HUES6 (cell line): ENCODE measurements around the gene SYMPK.

Experiments used
- H3K27ac ChIP-seq: 2 replicates; pipeline ENCODE4 v1.7.0; 2013; ENCODE audit warnings: low read depth, mild to moderate bottlenecking, low read length, inconsistent platforms
- H3K27me3 ChIP-seq: 2 replicates; pipeline ENCODE4 v1.6.1; 2013; ENCODE audit warnings: low read length; ENCODE audit not compliant: control insufficient read depth, insufficient read depth
- H3K36me3 ChIP-seq: 2 replicates; pipeline ENCODE4 v1.6.1; 2013; ENCODE audit warnings: low read length; ENCODE audit not compliant: control insufficient read depth, insufficient read depth
- H3K4me1 ChIP-seq: 2 replicates; pipeline ENCODE4 v1.6.1; 2013; ENCODE audit warnings: low read length; ENCODE audit not compliant: control insufficient read depth, insufficient read depth
- H3K4me3 ChIP-seq: 2 replicates; pipeline ENCODE4 v1.5.1; 2013; ENCODE audit warnings: low read depth, low read length
- H3K9ac ChIP-seq: one replicate; pipeline ENCODE4 v1.6.1; 2013; ENCODE audit warnings: mild to moderate bottlenecking, low read length
- H3K9me3 ChIP-seq: 2 replicates; pipeline ENCODE4 v1.6.1; 2013; ENCODE audit warnings: low read depth, low read length; ENCODE audit not compliant: control insufficient read depth, insufficient read depth

The SYMPK gene

DNA sequence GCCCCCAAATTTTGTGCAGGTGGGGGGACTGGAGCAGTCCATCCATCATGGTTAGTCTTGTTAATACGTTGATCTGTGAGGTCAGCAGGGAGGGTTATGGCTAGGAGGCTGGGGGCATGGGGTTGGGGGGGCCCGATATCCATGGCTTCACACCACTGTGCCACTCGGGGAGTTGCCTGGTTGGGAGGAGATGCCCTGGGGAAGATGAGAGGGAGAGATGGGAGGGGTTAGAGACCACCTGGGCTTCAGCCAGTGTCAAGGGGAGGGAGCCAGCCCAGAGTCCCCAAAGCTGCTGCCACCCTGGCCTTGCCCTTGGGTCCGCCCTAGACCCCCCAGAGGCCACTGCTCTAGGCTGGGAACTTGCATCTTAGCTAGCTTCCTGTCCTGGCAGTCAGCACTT lies 78.9 kb downstream of the SYMPK start:
- Histone ChIP-seq H3K9ac (no peak overlapping the region), H3K9me3 (no peaks in the 10 kb centered on the region), H3K27ac (no peak overlapping the region), H3K4me3 (no peak overlapping the region), H3K4me1 (peaks cover 31% of the 10 kb centered on the region), H3K36me3 (peaks cover 42% of the 10 kb centered on the region), H3K27me3 (peaks cover 14% of the 10 kb centered on the region)

DNA sequence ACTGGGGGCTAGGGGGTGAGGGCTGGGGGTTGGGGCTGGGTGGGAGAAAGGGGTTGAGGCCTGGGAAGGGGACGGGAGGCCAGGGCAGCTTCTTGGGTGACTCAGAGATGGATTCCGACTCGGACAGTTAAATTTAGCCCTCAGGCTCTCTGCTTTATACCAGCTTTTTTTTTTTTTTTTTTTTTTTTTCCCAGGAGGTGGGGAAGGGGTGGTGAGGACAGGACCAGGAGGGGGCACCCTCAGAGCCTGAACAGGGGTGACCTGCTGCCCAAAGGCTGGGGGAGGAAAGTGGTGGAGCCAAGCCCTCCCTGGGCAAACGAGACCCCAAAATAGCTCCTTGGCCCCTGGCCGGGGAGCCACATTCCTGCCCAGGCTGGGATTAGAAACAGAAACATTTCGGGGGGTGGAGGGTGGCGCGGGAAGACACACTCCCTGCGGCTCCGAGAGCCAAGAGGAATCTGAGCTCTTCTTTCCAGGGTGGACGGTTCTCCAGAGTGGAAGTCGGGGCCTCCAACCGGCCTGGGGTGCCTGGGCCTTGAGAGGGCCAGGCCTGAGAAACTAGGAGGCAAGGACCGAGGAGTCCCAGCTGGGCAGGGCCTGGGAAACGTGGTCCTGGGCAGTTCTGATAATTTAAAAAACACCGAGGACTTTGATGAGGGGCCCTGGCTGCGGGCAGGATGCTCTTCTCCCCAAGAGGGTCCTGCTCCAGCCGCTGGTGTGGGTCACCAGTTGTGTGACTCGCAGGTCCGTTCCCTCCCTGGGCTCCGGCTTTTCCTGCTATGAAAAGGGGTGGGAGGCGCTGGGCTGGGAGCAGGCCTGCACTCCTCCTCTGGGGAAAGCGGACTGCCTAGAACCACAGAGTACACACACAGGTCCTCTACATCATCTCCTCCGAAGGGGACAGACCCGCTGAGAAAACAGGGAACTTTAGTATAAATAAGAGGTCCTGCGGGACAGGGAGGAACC lies 79.8 kb downstream of the SYMPK start:
- no peak overlapping the region; the same call in 1 of the 2 replicates for H3K4me3 ChIP-seq
- peaks cover 14% of the 10 kb centered on the region for H3K27me3 ChIP-seq
- no peaks in the 10 kb centered on the region for H3K9me3 ChIP-seq
- H3K9ac ChIP-seq, result peak overlapping the region; percentile 29
- H3K27ac ChIP-seq, result no peak overlapping the region; the same call in 1 of the 2 replicates
- H3K36me3 ChIP-seq, result peaks cover 33% of the 10 kb centered on the region
- H3K4me1 ChIP-seq, result peaks cover 31% of the 10 kb centered on the region

DNA sequence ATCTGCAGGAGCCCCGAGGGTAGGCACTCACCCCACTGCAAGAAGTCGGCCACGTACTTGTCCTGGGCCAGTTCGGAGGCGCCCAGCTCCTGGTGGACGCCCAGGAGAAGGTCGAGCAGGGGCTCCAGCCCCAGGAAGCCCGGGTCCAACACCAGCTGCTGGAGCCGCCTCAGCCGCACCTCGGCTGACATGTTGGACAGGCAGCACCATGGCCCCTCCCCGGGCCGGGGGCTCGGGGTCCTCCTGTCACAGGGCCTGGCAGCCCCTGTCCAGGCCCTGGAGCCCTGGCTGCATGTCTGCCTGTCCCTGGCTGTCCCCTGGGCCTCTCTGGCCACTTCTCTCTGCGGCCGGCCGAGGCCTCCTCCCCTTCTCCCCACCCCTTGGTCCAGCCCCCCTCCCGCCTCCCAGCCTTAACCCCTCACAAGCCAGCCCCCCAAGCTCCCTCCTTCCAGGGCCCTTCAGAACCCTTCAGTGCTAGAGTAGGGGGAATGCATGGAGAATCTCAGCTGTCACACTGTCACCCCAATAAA lies 80.7 kb downstream of the SYMPK start, which contains the start of gene DMPK:
Gene DMPK, minus strand, starts transcription at position 329 of the 530 bp plus-strand sequence. Its CDS starts 138 bp downstream, at position 191.
- Histone ChIP-seq H3K27me3 (peaks cover 14% of the 10 kb centered on the region), H3K9me3 (no peaks in the 10 kb centered on the region), H3K27ac (no peak within 1 kb of the TSS; the same call in 1 of the 2 replicates), H3K9ac (peak within 1 kb of the TSS; percentile 29), H3K4me3 (no peak within 1 kb of the TSS; the same call in 1 of the 2 replicates), H3K4me1 (peaks cover 31% of the 10 kb centered on the region), H3K36me3 (peaks cover 36% of the 10 kb centered on the region)

DNA sequence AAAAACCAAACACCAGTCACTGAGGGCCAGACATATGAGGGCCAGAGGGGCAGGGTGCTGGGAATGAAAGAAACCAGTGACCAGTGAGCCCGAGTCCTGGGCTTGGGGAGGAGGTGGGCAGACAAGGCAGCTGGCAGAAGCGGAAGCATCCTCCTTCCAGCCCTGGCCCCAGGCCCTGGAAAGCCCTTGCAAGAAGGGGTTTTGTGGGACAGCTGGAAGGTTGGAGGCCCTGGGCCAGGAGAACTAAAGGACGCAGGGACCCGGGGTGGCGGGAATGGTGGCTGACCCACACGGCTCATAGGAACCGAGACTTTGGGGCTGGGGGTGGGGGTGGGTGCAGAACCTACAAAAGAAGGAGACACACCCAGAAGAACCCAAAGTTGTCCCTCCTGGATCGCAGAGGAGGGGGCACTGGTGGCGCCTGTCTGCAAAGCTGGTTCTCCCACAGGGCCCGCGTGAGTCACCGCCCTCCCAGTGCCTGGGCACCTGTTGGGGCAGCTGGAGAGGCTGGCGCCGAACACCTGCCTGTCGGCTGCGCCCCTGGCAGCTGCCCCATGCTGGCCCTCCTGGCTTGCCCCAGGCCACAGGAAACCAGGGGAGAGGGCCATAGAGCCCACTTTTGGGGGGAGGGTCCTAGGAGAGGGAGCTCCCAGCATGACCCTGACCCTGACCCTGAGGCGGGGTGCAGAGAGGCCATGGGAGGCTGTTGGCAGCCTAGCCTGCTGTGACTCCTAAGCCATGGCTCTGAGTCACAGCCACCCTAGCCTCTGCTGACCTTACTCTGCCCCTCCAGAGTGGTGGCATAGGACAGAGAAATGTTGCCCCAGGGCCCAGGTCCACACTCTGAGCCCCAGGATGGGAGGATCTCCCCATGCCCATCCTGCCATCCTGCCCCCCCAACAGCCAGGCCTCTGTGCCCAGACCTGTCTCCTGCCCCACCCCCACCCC lies 81.5 kb downstream of the SYMPK start:
- no peak overlapping the region for H3K27ac ChIP-seq
- no peak overlapping the region for H3K4me3 ChIP-seq
- H3K9me3 ChIP-seq, result no peaks in the 10 kb centered on the region
- peaks cover 31% of the 10 kb centered on the region for H3K4me1 ChIP-seq
- H3K27me3 ChIP-seq, result peaks cover 14% of the 10 kb centered on the region
- H3K36me3 ChIP-seq, result peaks cover 36% of the 10 kb centered on the region
- no peak overlapping the region for H3K9ac ChIP-seq

DNA sequence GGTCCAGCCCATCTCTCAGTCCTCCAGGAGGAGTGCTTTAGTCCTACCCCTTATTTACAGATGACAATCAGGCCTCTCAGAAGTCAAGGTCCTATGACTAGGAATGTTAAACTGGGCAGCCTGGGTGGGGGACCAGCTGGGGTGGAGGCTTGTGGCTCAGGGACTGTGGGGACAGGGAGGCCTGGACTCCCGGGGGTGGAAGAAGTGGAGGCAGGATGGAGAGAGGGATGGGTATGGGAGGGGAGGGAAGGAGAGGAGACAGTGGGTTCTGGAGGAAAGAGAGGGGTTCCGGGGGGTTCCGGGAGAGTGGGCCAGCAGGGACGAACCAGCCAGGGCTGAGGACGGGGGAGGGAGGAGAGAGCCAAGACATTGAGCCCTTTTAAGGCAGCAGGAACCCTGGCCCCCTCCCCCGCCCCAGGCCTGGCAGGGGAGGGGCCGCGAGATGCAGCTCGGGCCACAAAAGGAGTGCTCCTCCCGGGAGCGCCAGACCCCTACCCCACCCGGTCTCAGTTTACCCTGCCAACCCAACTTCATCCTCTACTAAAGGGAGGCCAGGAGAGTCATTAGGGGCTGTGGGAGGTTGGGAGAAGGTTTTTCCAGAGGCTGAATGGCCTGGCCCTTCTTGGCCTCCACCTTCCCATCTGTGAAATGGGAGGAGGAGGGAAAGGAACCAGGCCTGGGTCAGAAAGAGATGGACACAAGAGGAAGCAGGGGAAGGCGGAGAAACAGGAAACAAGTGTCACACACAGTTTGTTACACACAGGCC lies 82.3 kb downstream of the SYMPK start:
- no peaks in the 10 kb centered on the region for H3K9me3 ChIP-seq
- no peak overlapping the region for H3K27ac ChIP-seq
- peaks cover 14% of the 10 kb centered on the region for H3K27me3 ChIP-seq
- H3K9ac ChIP-seq, result no peak overlapping the region
- peaks cover 28% of the 10 kb centered on the region for H3K36me3 ChIP-seq
- peaks cover 31% of the 10 kb centered on the region for H3K4me1 ChIP-seq
- no peak overlapping the region for H3K4me3 ChIP-seq

DNA sequence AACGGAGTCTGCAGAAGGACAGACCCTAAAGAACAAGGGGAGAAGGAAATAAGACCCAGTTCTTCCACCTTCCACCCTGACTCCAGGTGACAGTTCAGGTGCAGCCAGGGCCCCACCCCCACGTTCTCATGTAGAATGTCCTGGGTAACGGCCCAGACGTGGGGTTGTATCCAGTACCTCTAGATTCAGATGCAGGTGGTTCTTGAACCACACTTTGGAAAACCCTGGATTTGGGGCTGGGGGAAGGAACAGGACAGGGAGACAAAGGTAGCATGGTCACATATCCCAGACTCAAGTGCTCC lies 82.8 kb downstream of the SYMPK start:
- Histone ChIP-seq H3K27ac (no peak overlapping the region), H3K27me3 (peaks cover 14% of the 10 kb centered on the region), H3K9me3 (no peaks in the 10 kb centered on the region), H3K36me3 (peaks cover 23% of the 10 kb centered on the region), H3K9ac (no peak overlapping the region), H3K4me1 (peaks cover 31% of the 10 kb centered on the region), H3K4me3 (peak overlapping the region; percentile 50)

DNA sequence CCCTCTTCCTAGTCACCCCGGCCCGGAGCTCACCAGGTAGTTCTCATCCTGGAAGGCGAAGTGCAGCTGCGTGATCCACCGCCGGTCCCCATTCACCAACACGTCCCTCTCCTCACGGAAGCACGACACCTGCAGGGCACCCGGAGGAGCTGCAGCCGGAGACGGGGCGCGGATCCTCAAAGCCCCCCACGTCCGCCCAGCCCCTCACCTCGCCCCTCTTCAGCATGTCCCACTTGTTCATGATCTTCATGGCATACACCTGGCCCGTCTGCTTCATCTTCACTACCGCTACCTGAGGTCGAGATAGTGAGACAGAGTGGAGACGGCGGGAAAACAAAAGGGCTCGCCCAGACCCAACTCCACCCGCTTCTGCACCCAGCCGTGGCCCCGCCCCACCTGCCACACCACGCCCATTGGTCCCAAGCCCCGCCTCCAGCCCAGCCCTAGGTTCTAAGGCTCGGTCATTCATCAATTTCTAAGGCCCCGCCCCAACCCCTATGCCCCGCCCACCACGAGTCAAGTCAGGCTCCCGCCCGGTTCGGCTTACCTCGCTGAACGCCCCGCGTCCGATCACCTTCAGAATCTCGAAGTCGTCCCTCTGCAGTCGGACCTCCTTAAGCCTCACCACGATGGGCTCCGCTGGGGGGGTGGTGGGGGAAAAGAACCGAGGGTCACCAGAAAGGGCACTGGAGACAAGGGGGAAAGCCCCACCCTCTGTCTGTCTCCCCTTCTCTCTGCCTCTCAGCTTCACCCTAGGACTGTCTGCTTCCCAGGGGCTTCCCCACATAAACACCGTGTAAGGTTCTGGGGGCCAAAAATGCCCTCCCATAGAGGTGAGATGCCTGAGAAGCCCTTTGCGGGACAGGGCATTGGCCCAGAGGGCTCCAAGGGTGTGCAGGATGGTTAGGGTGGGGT lies 83.5 kb downstream of the SYMPK start:
- H3K36me3 ChIP-seq, result peaks cover 17% of the 10 kb centered on the region
- peak overlapping the region; percentile 50 for H3K9ac ChIP-seq
- peaks cover 31% of the 10 kb centered on the region for H3K4me1 ChIP-seq
- peaks cover 14% of the 10 kb centered on the region for H3K27me3 ChIP-seq
- no peaks in the 10 kb centered on the region for H3K9me3 ChIP-seq
- peak overlapping the region; percentile 65 for H3K4me3 ChIP-seq
- no peak overlapping the region for H3K27ac ChIP-seq

DNA sequence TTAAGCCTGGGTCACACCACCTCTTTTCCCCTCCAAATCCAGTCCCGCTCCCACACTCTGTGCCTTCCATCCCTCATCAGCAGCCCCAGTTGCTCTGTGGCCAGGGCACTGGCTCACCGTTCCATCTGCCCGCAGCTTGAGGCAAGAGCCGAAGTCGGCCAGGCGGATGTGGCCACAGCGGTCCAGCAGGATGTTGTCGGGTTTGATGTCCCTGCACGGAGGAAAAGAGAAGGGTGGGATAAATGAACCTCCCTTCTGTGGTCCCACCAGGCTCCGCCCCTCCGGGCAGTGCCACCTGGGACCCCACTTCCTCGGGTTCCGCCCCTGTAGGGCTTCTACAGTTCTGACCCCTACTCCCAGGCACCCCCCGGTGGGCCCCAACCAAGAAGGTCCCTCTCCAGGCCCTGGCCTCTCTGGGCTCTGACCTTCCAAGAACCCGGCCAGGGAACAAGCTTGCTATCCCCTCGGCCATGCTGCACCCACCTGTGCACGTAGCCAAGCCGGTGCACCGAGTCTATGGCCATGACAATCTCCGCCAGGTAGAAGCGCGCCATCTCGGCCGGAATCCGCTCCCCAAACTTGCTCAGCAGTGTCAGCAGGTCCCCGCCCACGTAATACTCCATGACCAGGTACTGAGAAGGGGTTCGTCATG lies 84.8 kb downstream of the SYMPK start:
- H3K27me3 ChIP-seq, result peaks cover 14% of the 10 kb centered on the region
- H3K4me3 ChIP-seq, result no peak overlapping the region
- H3K27ac ChIP-seq, result no peak overlapping the region
- H3K36me3 ChIP-seq, result peaks cover 21% of the 10 kb centered on the region
- no peak overlapping the region for H3K9ac ChIP-seq
- peaks cover 25% of the 10 kb centered on the region for H3K4me1 ChIP-seq
- H3K9me3 ChIP-seq, result no peaks in the 10 kb centered on the region

DNA sequence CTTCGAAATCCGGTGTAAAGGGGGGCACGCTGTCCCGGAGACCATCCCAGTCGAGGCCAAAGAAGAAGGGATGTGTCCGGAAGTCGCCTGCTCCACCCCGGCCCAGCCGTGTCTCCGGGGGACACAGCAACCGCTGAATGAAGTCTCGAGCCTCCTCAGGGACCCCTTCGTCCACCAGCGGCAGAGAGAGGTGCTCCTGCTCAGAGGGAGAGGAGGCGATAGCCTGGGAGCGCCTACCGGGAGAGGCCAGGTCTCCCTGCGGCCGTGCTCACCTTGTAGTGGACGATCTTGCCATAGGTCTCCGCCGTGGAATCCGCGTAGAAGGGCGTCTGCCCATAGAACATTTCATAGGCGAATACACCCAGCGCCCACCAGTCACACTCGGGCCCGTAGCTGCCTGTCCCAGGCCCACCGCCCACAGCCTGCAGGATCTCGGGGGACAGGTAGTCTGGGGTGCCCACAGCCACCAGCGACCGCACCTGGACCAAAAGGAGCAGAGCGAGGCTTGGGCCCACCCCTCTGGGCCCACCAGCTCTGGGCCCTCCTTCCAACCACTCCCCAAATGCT lies 85.5 kb downstream of the SYMPK start:
- Histone ChIP-seq H3K9me3 (no peaks in the 10 kb centered on the region), H3K4me3 (no peak overlapping the region), H3K4me1 (peaks cover 20% of the 10 kb centered on the region), H3K36me3 (peaks cover 23% of the 10 kb centered on the region), H3K27me3 (peaks cover 14% of the 10 kb centered on the region), H3K27ac (no peak overlapping the region), H3K9ac (no peak overlapping the region)
